Measurements from ENCODE around the gene CACNG7.
"Not testable (repeated sequence)": the region's sequence is repeated elsewhere in the genome, so short reads cannot be mapped to it uniquely, and the experiment has no call there.

The CACNG7 gene

DNA sequence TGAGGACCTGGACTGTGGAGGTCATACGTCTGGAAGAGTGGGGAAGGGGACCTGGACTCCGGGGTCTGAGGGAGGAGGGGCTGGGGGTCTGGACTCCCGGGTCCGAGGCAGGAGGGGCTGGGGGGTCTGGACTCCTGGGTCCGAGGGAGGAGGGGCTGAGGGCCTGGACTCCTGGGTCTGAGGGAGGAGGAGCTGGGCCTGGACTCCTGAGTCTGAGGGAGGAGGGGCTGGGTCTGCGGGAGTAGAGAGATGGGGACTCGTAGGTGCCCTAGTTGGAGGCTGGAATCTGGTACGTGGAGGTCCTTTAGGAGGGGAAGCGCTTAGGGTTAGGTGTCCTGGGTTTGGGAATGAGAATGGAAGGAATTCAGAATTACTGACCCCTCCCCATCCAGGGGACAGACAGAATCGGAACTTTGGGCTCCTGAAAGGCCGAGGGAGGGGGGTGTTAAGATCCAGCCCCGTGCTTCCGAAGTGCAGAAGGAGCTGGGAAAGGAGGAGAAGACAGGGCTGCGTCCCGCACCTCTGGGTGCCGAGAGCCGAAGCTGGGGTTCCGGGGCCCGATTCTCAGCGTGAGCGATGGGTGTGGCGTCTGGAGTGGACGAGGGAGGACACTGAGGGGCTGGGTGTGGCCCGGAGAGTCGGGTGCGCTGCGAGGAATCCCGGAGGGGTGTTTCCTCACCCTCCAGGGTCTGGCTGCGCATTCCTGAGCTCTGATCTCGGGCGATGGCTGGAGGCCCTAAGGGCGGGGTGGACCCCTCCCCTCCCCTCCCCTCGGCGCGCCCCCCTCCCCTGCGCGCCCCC is 40.8 kb upstream of the CACNG7 start:
- no peaks in the 10 kb centered on the region for H3K4me1 ChIP-seq (ENCODE audit: insufficient read depth, low read length)
- H2AFZ ChIP-seq (ENCODE audit: low read depth, low read length): no peak overlapping the region
- H3K27ac ChIP-seq (ENCODE audit: low read length): no peak overlapping the region
- no peaks in the 10 kb centered on the region for H3K9me3 ChIP-seq (ENCODE audit: insufficient read depth, low read length, severe bottlenecking)
- no peaks in the 10 kb centered on the region for H3K27me3 ChIP-seq (ENCODE audit: insufficient read depth, low read length, poor library complexity)
- TF ChIP-seq, protein P1, sequence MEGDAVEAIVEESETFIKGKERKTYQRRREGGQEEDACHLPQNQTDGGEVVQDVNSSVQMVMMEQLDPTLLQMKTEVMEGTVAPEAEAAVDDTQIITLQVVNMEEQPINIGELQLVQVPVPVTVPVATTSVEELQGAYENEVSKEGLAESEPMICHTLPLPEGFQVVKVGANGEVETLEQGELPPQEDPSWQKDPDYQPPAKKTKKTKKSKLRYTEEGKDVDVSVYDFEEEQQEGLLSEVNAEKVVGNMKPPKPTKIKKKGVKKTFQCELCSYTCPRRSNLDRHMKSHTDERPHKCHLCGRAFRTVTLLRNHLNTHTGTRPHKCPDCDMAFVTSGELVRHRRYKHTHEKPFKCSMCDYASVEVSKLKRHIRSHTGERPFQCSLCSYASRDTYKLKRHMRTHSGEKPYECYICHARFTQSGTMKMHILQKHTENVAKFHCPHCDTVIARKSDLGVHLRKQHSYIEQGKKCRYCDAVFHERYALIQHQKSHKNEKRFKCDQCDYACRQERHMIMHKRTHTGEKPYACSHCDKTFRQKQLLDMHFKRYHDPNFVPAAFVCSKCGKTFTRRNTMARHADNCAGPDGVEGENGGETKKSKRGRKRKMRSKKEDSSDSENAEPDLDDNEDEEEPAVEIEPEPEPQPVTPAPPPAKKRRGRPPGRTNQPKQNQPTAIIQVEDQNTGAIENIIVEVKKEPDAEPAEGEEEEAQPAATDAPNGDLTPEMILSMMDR (IDR thresholded peaks at IDR 0.05; ENCODE audit: borderline replicate concordance, extremely low read depth, low read length, poor library complexity, severe bottlenecking): no peak
- TF ChIP-seq EZH2 (IDR thresholded peaks at IDR 0.05; ENCODE audit: borderline replicate concordance, low read depth, low read length, severe bottlenecking): no peak
- ATAC-seq (ENCODE audit: insufficient read depth, low read depth): no peak
- no peak overlapping the region for H3K9ac ChIP-seq (ENCODE audit: low read depth, low read length)
- no peaks in the 10 kb centered on the region; the same call in 1 of the 2 replicates for H4K20me1 ChIP-seq (ENCODE audit: insufficient read depth, low read length)
- no peak overlapping the region for H3K4me3 ChIP-seq (ENCODE audit: low read depth in 1 of 2, low read length in 2 of 2)
- no peak for DNase-seq
- H3K36me3 ChIP-seq (ENCODE audit: insufficient read depth, low read length): no peaks in the 10 kb centered on the region
- H3K79me2 ChIP-seq (ENCODE audit: insufficient read depth, low read length): no peaks in the 10 kb centered on the region
- H3K4me2 ChIP-seq (ENCODE audit: insufficient read depth, low read length): no peak overlapping the region

DNA sequence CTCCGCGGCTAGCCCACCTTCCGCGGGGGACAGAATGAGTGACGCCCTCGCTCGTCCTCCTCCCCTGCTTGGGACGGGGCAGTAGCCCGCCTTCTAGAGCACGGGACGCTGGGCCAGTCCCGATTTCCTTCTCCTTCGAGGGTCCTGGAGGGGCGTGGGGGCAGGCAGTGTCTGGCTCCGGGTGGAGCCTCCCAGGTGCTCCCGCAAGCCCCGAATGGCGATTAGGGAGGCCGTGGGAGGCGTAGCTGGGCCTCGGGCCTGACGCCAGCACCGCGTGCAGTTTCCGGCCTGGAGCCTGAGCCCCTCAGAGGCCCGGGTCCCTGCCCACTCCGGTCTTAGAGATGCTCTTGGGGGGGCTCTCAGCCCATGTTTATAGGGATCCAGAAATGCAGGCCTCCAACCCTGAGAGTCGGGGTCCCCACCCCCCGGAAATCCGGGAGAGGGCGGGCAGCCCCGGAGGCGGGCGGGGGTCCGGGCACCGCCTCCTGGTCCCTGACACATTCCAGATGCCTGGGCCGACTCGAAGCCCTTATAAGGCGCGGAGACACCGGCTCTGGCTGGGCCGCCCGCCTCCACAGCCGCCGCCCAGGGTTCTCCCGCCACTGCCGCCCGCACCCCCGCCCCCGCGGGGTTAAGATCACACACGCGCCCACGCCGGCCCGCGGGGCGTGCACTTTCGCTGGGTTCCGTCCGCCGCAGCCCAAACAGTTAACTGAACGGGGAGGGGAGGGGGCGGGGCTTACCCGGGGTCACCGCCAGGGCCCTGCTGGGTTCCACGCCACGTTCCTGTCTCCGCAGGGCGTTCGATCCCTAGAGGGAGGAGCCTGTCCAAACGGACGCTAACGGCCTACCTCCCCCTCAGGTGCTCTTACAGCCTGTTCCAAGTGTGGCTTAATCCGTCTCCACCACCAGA is 39.9 kb upstream of the CACNG7 start:
- no peaks in the 10 kb centered on the region; the same call in 1 of the 2 replicates for H4K20me1 ChIP-seq (ENCODE audit: insufficient read depth, low read length)
- no peak overlapping the region for H3K9ac ChIP-seq (ENCODE audit: low read depth, low read length)
- H3K27ac ChIP-seq (ENCODE audit: low read length): no peak overlapping the region
- no peaks in the 10 kb centered on the region for H3K79me2 ChIP-seq (ENCODE audit: insufficient read depth, low read length)
- H3K36me3 ChIP-seq (ENCODE audit: insufficient read depth, low read length): no peaks in the 10 kb centered on the region
- DNase-seq (no peak), ATAC-seq (ENCODE audit: insufficient read depth, low read depth) (no peak)
- no peak for TF ChIP-seq EZH2 (IDR thresholded peaks at IDR 0.05; ENCODE audit: borderline replicate concordance, low read depth, low read length, severe bottlenecking)
- H3K4me1 ChIP-seq (ENCODE audit: insufficient read depth, low read length): no peaks in the 10 kb centered on the region
- H2AFZ ChIP-seq (ENCODE audit: low read depth, low read length): no peak overlapping the region
- no peak overlapping the region for H3K4me3 ChIP-seq (ENCODE audit: low read depth in 1 of 2, low read length in 2 of 2)
- no peaks in the 10 kb centered on the region for H3K27me3 ChIP-seq (ENCODE audit: insufficient read depth, low read length, poor library complexity)
- H3K4me2 ChIP-seq (ENCODE audit: insufficient read depth, low read length): no peak overlapping the region
- H3K9me3 ChIP-seq (ENCODE audit: insufficient read depth, low read length, severe bottlenecking): no peaks in the 10 kb centered on the region

GRCh38 chr19:53869805-53870484 is 39.1 kb upstream of the CACNG7 start:
- not testable (repeated sequence) for H3K9ac ChIP-seq (ENCODE audit: low read depth, low read length); DNase-seq; H3K4me1 ChIP-seq (ENCODE audit: insufficient read depth, low read length); H2AFZ ChIP-seq (ENCODE audit: low read depth, low read length); H3K4me3 ChIP-seq (ENCODE audit: low read depth in 1 of 2, low read length in 2 of 2); H4K20me1 ChIP-seq (ENCODE audit: insufficient read depth, low read length); H3K79me2 ChIP-seq (ENCODE audit: insufficient read depth, low read length); H3K4me2 ChIP-seq (ENCODE audit: insufficient read depth, low read length); ATAC-seq (ENCODE audit: insufficient read depth, low read depth); H3K27ac ChIP-seq (ENCODE audit: low read length); H3K27me3 ChIP-seq (ENCODE audit: insufficient read depth, low read length, poor library complexity); H3K36me3 ChIP-seq (ENCODE audit: insufficient read depth, low read length); H3K9me3 ChIP-seq (ENCODE audit: insufficient read depth, low read length, severe bottlenecking)

- H3K9me3 ChIP-seq (ENCODE audit: insufficient read depth, low read length, severe bottlenecking): no peaks in the 10 kb centered on the region
- H2AFZ ChIP-seq (ENCODE audit: low read depth, low read length): no peak overlapping the region
- H3K4me2 ChIP-seq (ENCODE audit: insufficient read depth, low read length): no peak overlapping the region
- no peak overlapping the region for H3K27ac ChIP-seq (ENCODE audit: low read length)
- H3K4me3 ChIP-seq (ENCODE audit: low read depth in 1 of 2, low read length in 2 of 2): no peak overlapping the region
- no peaks in the 10 kb centered on the region for H3K4me1 ChIP-seq (ENCODE audit: insufficient read depth, low read length)
- H3K36me3 ChIP-seq (ENCODE audit: insufficient read depth, low read length): no peaks in the 10 kb centered on the region
- no peak for TF ChIP-seq EZH2 (IDR thresholded peaks at IDR 0.05; ENCODE audit: borderline replicate concordance, low read depth, low read length, severe bottlenecking)
- TF ChIP-seq, protein P1 (IDR thresholded peaks at IDR 0.05; ENCODE audit: borderline replicate concordance, extremely low read depth, low read length, poor library complexity, severe bottlenecking): no peak
- ATAC-seq (ENCODE audit: insufficient read depth, low read depth): no peak
- H4K20me1 ChIP-seq (ENCODE audit: insufficient read depth, low read length): no peaks in the 10 kb centered on the region; the same call in 1 of the 2 replicates
- no peaks in the 10 kb centered on the region for H3K79me2 ChIP-seq (ENCODE audit: insufficient read depth, low read length)
- H3K9ac ChIP-seq (ENCODE audit: low read depth, low read length): no peak overlapping the region
- DNase-seq: no peak
- no peaks in the 10 kb centered on the region for H3K27me3 ChIP-seq (ENCODE audit: insufficient read depth, low read length, poor library complexity)
These were observed 38.6 kb upstream of the CACNG7 start for GRCh38 chr19:53870485-53870844.
